Astrocyte (in vitro differentiated cells and primary cell): ENCODE results near the gene DMC1. TPM values are rescaled to one million over a fixed set of nuclear protein-coding genes. Genes with fewer than 3 reads are reported as not detected.
"Not testable (repeated sequence)": the region's sequence is repeated elsewhere in the genome, so short reads cannot be mapped to it uniquely, and the experiment has no call there.

ENCODE experiments used
- DNase-seq: peaks from one replicate; pipeline ENCODE4 v3.0.0-alpha.2; 2010; ENCODE audit warnings: low read depth
- FAIRE-seq: peaks from 2 replicates; lab custom pipeline; 2011; peaks lifted over from hg19 to GRCh38; lab: Jason Lieb, UNC
- H2AFZ ChIP-seq: 2 replicates; pipeline ENCODE4 v1.6.0; 2012; ENCODE audit warnings: low read depth, low read length, inconsistent platforms
- H3K27ac ChIP-seq: 2 replicates; pipeline ENCODE4 v1.5.1; 2011; ENCODE audit warnings: low read depth, low read length, inconsistent platforms
- H3K27me3 ChIP-seq: 2 replicates; pipeline ENCODE4 v1.6.0; 2011; ENCODE audit warnings: low read length, inconsistent platforms; ENCODE audit not compliant: insufficient read depth
- H3K36me3 ChIP-seq: 2 replicates; pipeline ENCODE4 v1.5.1; 2011; ENCODE audit warnings: low read length, inconsistent platforms; ENCODE audit not compliant: insufficient read depth
- H3K4me1 ChIP-seq: 2 replicates; pipeline ENCODE4 v1.5.1; 2011; ENCODE audit warnings: low read length, inconsistent platforms; ENCODE audit not compliant: insufficient read depth
- H3K4me2 ChIP-seq: 2 replicates; pipeline ENCODE4 v1.6.0; 2012; ENCODE audit warnings: low read length, inconsistent platforms
- H3K4me3 ChIP-seq: 2 replicates; pipeline ENCODE4 v1.5.1; 2011; ENCODE audit warnings: low read depth, mild to moderate bottlenecking, low read length, inconsistent platforms; ENCODE audit not compliant: insufficient read depth
- H3K79me2 ChIP-seq: 2 replicates; pipeline ENCODE4 v1.6.0; 2012; ENCODE audit warnings: mild to moderate bottlenecking, low read length, inconsistent platforms; ENCODE audit not compliant: insufficient read depth
- H3K9ac ChIP-seq: 2 replicates; pipeline ENCODE4 v1.6.0; 2012; ENCODE audit warnings: mild to moderate bottlenecking, low read length, inconsistent platforms
- H3K9me3 ChIP-seq: 2 replicates; pipeline ENCODE4 v1.5.1; 2012; ENCODE audit warnings: low read depth, mild to moderate bottlenecking, low read length, inconsistent platforms; ENCODE audit not compliant: insufficient read depth
- H4K20me1 ChIP-seq: 2 replicates; pipeline ENCODE4 v1.6.0; 2012; ENCODE audit warnings: low read length, inconsistent platforms; ENCODE audit not compliant: insufficient read depth
- H3K27ac Mint-ChIP-seq: one replicate; pipeline ENCODE4 v1.8.0; 2021; ENCODE audit warnings: mild to moderate bottlenecking, mixed read lengths; ENCODE audit not compliant: unreplicated experiment
- H3K27me3 Mint-ChIP-seq: one replicate; pipeline ENCODE4 v1.8.0; 2021; ENCODE audit warnings: low read depth, mixed read lengths; ENCODE audit not compliant: unreplicated experiment
- H3K36me3 Mint-ChIP-seq: one replicate; pipeline ENCODE4 v1.8.0; 2021; ENCODE audit warnings: low read depth, mixed read lengths; ENCODE audit not compliant: unreplicated experiment
- H3K4me1 Mint-ChIP-seq: one replicate; pipeline ENCODE4 v1.8.0; 2021; ENCODE audit warnings: low read depth, mixed read lengths; ENCODE audit not compliant: unreplicated experiment
- H3K4me3 Mint-ChIP-seq: one replicate; pipeline ENCODE4 v1.8.0; 2021; ENCODE audit warnings: mild to moderate bottlenecking, moderate library complexity, mixed read lengths; ENCODE audit not compliant: unreplicated experiment
- H3K9me3 Mint-ChIP-seq: one replicate; pipeline ENCODE4 v1.8.0; 2021; ENCODE audit warnings: mild to moderate bottlenecking, mixed read lengths; ENCODE audit not compliant: unreplicated experiment
- EZH2 ChIP-seq: IDR thresholded peaks from 2 replicates; pipeline ENCODE4 v1.6.1; 2012; ENCODE audit warnings: mild to moderate bottlenecking, low read length, inconsistent platforms; ENCODE audit not compliant: insufficient read depth
- total RNA-seq: library from RNA; stranded (reverse); gene quantifications from 2 replicates; pipeline ENCODE4 v1.2.1, GENCODE V29; 2021
- TF ChIP-seq, protein P1 (sequence below): IDR thresholded peaks from 2 replicates; pipeline ENCODE4 v1.5.1; 2011; ENCODE audit warnings: low read depth, mild to moderate bottlenecking, inconsistent platforms, low read length, moderate library complexity; ENCODE audit not compliant: insufficient read depth

Gene DMC1
- total RNA-seq, 1 donor from 2014 or later: 0.11 TPM

- TF ChIP-seq EZH2: no peak
- TF ChIP-seq, protein P1, sequence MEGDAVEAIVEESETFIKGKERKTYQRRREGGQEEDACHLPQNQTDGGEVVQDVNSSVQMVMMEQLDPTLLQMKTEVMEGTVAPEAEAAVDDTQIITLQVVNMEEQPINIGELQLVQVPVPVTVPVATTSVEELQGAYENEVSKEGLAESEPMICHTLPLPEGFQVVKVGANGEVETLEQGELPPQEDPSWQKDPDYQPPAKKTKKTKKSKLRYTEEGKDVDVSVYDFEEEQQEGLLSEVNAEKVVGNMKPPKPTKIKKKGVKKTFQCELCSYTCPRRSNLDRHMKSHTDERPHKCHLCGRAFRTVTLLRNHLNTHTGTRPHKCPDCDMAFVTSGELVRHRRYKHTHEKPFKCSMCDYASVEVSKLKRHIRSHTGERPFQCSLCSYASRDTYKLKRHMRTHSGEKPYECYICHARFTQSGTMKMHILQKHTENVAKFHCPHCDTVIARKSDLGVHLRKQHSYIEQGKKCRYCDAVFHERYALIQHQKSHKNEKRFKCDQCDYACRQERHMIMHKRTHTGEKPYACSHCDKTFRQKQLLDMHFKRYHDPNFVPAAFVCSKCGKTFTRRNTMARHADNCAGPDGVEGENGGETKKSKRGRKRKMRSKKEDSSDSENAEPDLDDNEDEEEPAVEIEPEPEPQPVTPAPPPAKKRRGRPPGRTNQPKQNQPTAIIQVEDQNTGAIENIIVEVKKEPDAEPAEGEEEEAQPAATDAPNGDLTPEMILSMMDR: no peak
- Histone ChIP-seq H3K27ac (no peak overlapping the region), H3K36me3 (no peaks in the 10 kb centered on the region), H3K4me2 (no peak overlapping the region), H3K4me1 (no peaks in the 10 kb centered on the region), H4K20me1 (no peaks in the 10 kb centered on the region), H3K9ac (no peak overlapping the region), H3K79me2 (no peaks in the 10 kb centered on the region), H3K9me3 (no peaks in the 10 kb centered on the region), H2AFZ (no peak overlapping the region), H3K4me3 (no peak overlapping the region), H3K27me3 (no peaks in the 10 kb centered on the region)
- Mint-ChIP-seq H3K27me3 (no peaks in the 10 kb centered on the region), H3K4me3 (no peak overlapping the region), H3K27ac (no peak overlapping the region), H3K36me3 (peaks cover 39% of the 10 kb centered on the region), H3K9me3 (peaks cover 5% of the 10 kb centered on the region), H3K4me1 (peaks cover 9% of the 10 kb centered on the region)
- no peak for DNase-seq
- FAIRE-seq: no peak
Measured at GRCh38 chr22:38618258-38618657, 48.3 kb upstream of the DMC1 start.

GRCh38 chr22:38615064-38615405 lies 45.1 kb upstream of the DMC1 start:
- H3K27me3 ChIP-seq, H4K20me1 ChIP-seq, H3K9me3 ChIP-seq, H3K4me1 Mint-ChIP-seq, DNase-seq, FAIRE-seq, H3K4me1 ChIP-seq, H3K27ac Mint-ChIP-seq, H3K4me3 Mint-ChIP-seq, H3K4me3 ChIP-seq, H3K27me3 Mint-ChIP-seq, H2AFZ ChIP-seq, H3K79me2 ChIP-seq, H3K4me2 ChIP-seq, H3K36me3 ChIP-seq, H3K9ac ChIP-seq, H3K9me3 Mint-ChIP-seq, H3K27ac ChIP-seq: not testable (repeated sequence)
- H3K36me3 Mint-ChIP-seq: peaks cover 41% of the 10 kb centered on the region

GRCh38 chr22:38614332-38615063 lies 44.5 kb upstream of the DMC1 start:
- Histone ChIP-seq H3K9ac (no peak overlapping the region), H3K27me3 (no peaks in the 10 kb centered on the region), H3K36me3 (no peaks in the 10 kb centered on the region), H3K4me2 (no peak overlapping the region), H3K9me3 (no peaks in the 10 kb centered on the region), H4K20me1 (no peaks in the 10 kb centered on the region), H3K4me1 (no peaks in the 10 kb centered on the region), H3K4me3 (no peak overlapping the region), H3K27ac (no peak overlapping the region), H3K79me2 (no peaks in the 10 kb centered on the region), H2AFZ (no peak overlapping the region)
- DNase-seq (peak; percentile 22), FAIRE-seq (no peak)
- H3K27ac Mint-ChIP-seq: no peak overlapping the region
- peaks cover under 1% of the 10 kb centered on the region for H3K27me3 Mint-ChIP-seq
- H3K4me3 Mint-ChIP-seq: no peak overlapping the region
- TF ChIP-seq, protein P1: no peak
- TF ChIP-seq EZH2: no peak
- H3K36me3 Mint-ChIP-seq: peaks cover 37% of the 10 kb centered on the region
- peaks cover 9% of the 10 kb centered on the region for H3K4me1 Mint-ChIP-seq
- peaks cover 5% of the 10 kb centered on the region for H3K9me3 Mint-ChIP-seq
